Natural killer cell (primary cell): ENCODE measurements around the gene PKLR. TPM values are rescaled to one million over a fixed set of nuclear protein-coding genes. Genes with fewer than 3 reads are reported as not detected.

ENCODE experiments used
- ATAC-seq, 3 donors: fragments of 150-1000 bp in 2 of 3; fragments of 200-7000 bp in 1 of 3; cut with Tn5 transposase; 1 replicate in 1 of 3; 2 replicates in 2 of 3; pipeline ENCODE4 v1.10.0; 2021; ENCODE audit warnings: mild to moderate bottlenecking in 2 of 3, moderate library complexity in 2 of 3
- DNase-seq, 2 donors: peaks; one replicate each; pipeline versions ENCODE4 v3.0.0 to v3.0.0-alpha.2; 2013 to 2021; ENCODE audit warnings: mixed read lengths in 1 of 2
- H3K27ac ChIP-seq: one replicate; pipeline ENCODE4 v1.5.1; 2013; ENCODE audit warnings: mild to moderate bottlenecking, low read length
- H3K27me3 ChIP-seq: one replicate; pipeline ENCODE4 v1.6.1; 2013; ENCODE audit warnings: low read length; ENCODE audit not compliant: control insufficient read depth, insufficient read depth
- H3K36me3 ChIP-seq: one replicate; pipeline ENCODE4 v1.6.1; 2013; ENCODE audit warnings: low read length; ENCODE audit not compliant: control insufficient read depth, insufficient read depth
- H3K4me1 ChIP-seq: one replicate; pipeline ENCODE4 v1.6.1; 2013; ENCODE audit warnings: low read length; ENCODE audit not compliant: control insufficient read depth, insufficient read depth
- H3K4me3 ChIP-seq: one replicate; pipeline ENCODE4 v1.5.1; 2013; ENCODE audit warnings: low read length
- H3K9me3 ChIP-seq: one replicate; pipeline ENCODE4 v1.6.1; 2013; ENCODE audit warnings: low read length; ENCODE audit not compliant: control insufficient read depth, insufficient read depth
- H3K27ac Mint-ChIP-seq, 2 donors: one replicate each; pipeline ENCODE4 v1.8.0; 2022; ENCODE audit warnings: mild to moderate bottlenecking in 2 of 2, mixed read lengths in 2 of 2, moderate library complexity in 1 of 2
- H3K27me3 Mint-ChIP-seq, 2 donors: one replicate each; pipeline ENCODE4 v1.8.0; 2022; ENCODE audit warnings: low read depth in 2 of 2, mixed read lengths in 2 of 2
- H3K36me3 Mint-ChIP-seq: one replicate; pipeline ENCODE4 v1.8.0; 2022; ENCODE audit warnings: mixed read lengths
- H3K4me1 Mint-ChIP-seq, 2 donors: one replicate each; pipeline ENCODE4 v1.8.0; 2022; ENCODE audit warnings: mixed read lengths in 2 of 2
- H3K4me3 Mint-ChIP-seq: one replicate; pipeline ENCODE4 v1.8.0; 2022; ENCODE audit warnings: mild to moderate bottlenecking, moderate library complexity, mixed read lengths
- H3K9me3 Mint-ChIP-seq, 2 donors: one replicate each; pipeline ENCODE4 v1.8.0; 2022; ENCODE audit warnings: mixed read lengths in 2 of 2
- CTCF ChIP-seq: fragments of 200-600 bp; IDR thresholded peaks from one replicate; pipeline ENCODE4 v1.8.0; 2022; ENCODE audit warnings: antibody characterized with exemption
- WGBS: methylation state at CpG from one replicate; pipeline ENCODE4 v1.1.7; 2013; ENCODE audit warnings: missing lambda C conversion rate; ENCODE audit not compliant: insufficient coverage; 5-methylcytosine and 5-hydroxymethylcytosine counted together
- intact Hi-C: fragments of 100-400 bp; cut with micrococcal nuclease; formaldehyde crosslinking; loops from one replicate; pipeline ENCODE4 v1.14.2; 2022
- total RNA-seq, 4 donors: library from RNA; stranded (reverse); fragments of 120-200 nt in 1 of 4; gene quantifications; one replicate each; pipeline versions ENCODE4 v1.2.3 to v1.2.4, GENCODE V29; 2013 to 2022

PKLR gene
- total RNA-seq, 3 donors from 2014 or later (not counting 1 experiment from before 2014, with no cell fraction given) = 0.12 TPM; not detected in 2

- Histone ChIP-seq H3K9me3 (no peaks in the 10 kb centered on the region), H3K36me3 (no peaks in the 10 kb centered on the region), H3K4me3 (no peak overlapping the region), H3K27ac (no peak overlapping the region), H3K27me3 (no peaks in the 10 kb centered on the region), H3K4me1 (no peaks in the 10 kb centered on the region)
- ATAC-seq (no peak), DNase-seq (no peak)
- intact Hi-C loops = no loop called here
- H3K27me3 Mint-ChIP-seq = peaks cover 0 to 5% of the 10 kb centered on the region in 2 donors
- H3K9me3 Mint-ChIP-seq = no peaks in the 10 kb centered on the region
- no peak overlapping the region for H3K4me3 Mint-ChIP-seq
- H3K36me3 Mint-ChIP-seq = no peaks in the 10 kb centered on the region
- 97% methylated on average over 2 of the region's 2 CpGs for whole genome bisulfite sequencing
- no peak overlapping the region for H3K27ac Mint-ChIP-seq
- TF ChIP-seq CTCF = no peak
- H3K4me1 Mint-ChIP-seq = no peaks in the 10 kb centered on the region
Measured at GRCh38 chr1:155286544-155286943, 14.7 kb downstream of the PKLR start.

GRCh38 chr1:155285631-155286044 is 15.6 kb downstream of the PKLR start:
- Mint-ChIP-seq H3K36me3 (no peaks in the 10 kb centered on the region), H3K4me3 (no peak overlapping the region), H3K27me3 (peaks cover 0 to 3% of the 10 kb centered on the region in 2 donors), H3K4me1 (no peaks in the 10 kb centered on the region), H3K27ac (no peak overlapping the region), H3K9me3 (no peaks in the 10 kb centered on the region)
- Histone ChIP-seq H3K4me3 (no peak overlapping the region), H3K36me3 (no peaks in the 10 kb centered on the region), H3K27ac (no peak overlapping the region), H3K27me3 (no peaks in the 10 kb centered on the region), H3K9me3 (no peaks in the 10 kb centered on the region), H3K4me1 (no peaks in the 10 kb centered on the region)
- TF ChIP-seq CTCF = no peak
- intact Hi-C loops = no loop called here
- no peak for DNase-seq
- ATAC-seq = no peak
- WGBS = 96% methylated on average over 18 of the region's 18 CpGs

GRCh38 chr1:155285063-155285462 is 16.2 kb downstream of the PKLR start:
- no peaks in the 10 kb centered on the region for H3K9me3 Mint-ChIP-seq
- Histone ChIP-seq H3K27me3 (no peaks in the 10 kb centered on the region), H3K27ac (no peak overlapping the region), H3K4me1 (no peaks in the 10 kb centered on the region), H3K9me3 (no peaks in the 10 kb centered on the region), H3K4me3 (no peak overlapping the region), H3K36me3 (no peaks in the 10 kb centered on the region)
- no peaks in the 10 kb centered on the region for H3K36me3 Mint-ChIP-seq
- TF ChIP-seq CTCF = no peak
- intact Hi-C loops = no loop called here
- H3K27me3 Mint-ChIP-seq = peaks cover 0 to under 1% of the 10 kb centered on the region in 2 donors
- ATAC-seq (no peak), DNase-seq (no peak)
- no peak overlapping the region for H3K27ac Mint-ChIP-seq
- H3K4me3 Mint-ChIP-seq = no peak overlapping the region
- 97% methylated on average over 14 of the region's 14 CpGs for WGBS
- no peaks in the 10 kb centered on the region for H3K4me1 Mint-ChIP-seq

- H3K27ac Mint-ChIP-seq = no peak overlapping the region
Measured at GRCh38 chr1:155284476-155284875, 16.8 kb downstream of the PKLR start.

More at GRCh38 chr1:155284476-155284875, 16.8 kb downstream of the PKLR start:
- Histone ChIP-seq H3K4me3 (no peak overlapping the region), H3K4me1 (no peaks in the 10 kb centered on the region), H3K27ac (no peak overlapping the region), H3K27me3 (no peaks in the 10 kb centered on the region), H3K9me3 (no peaks in the 10 kb centered on the region), H3K36me3 (no peaks in the 10 kb centered on the region)
- Mint-ChIP-seq H3K9me3 (no peaks in the 10 kb centered on the region), H3K36me3 (no peaks in the 10 kb centered on the region), H3K4me1 (peaks cover 0 to 2% of the 10 kb centered on the region in 2 donors), H3K4me3 (no peak overlapping the region), H3K27me3 (no peaks in the 10 kb centered on the region)
- intact Hi-C loops = no loop called here
- DNase-seq = no peak
- WGBS = 94% methylated on average over 12 of the region's 12 CpGs
- no peak for ATAC-seq
- TF ChIP-seq CTCF = no peak
